ENCODE data around the gene ADGRA1.

ADGRA1 gene

GRCh38 chr10:133164816-133165555, 77.3 kb downstream of the ADGRA1 start:
- no peaks in the 10 kb centered on the region for H3K27me3 ChIP-seq (ENCODE audit: insufficient read depth, low read length)
- H3K4me3 ChIP-seq (ENCODE audit: low read depth, low read length, poor library complexity, severe bottlenecking): no peak overlapping the region
- H3K9me2 ChIP-seq (ENCODE audit: low read depth, low read length): no peaks in the 10 kb centered on the region
- H3K9me3 ChIP-seq (ENCODE audit: low read length): no peaks in the 10 kb centered on the region
- no peak overlapping the region for H3K27ac ChIP-seq (ENCODE audit: low read depth, low read length, poor library complexity, severe bottlenecking)
- H3K9ac ChIP-seq (ENCODE audit: low read length): no peak overlapping the region
- H3K36me3 ChIP-seq (ENCODE audit: insufficient read depth, low read length): no peaks in the 10 kb centered on the region
- H2AFZ ChIP-seq (ENCODE audit: low read length): no peak overlapping the region
- H3K4me2 ChIP-seq (ENCODE audit: low read length): no peak overlapping the region
- no peak for TF ChIP-seq EZH2 (IDR thresholded peaks at IDR 0.05; ENCODE audit: borderline replicate concordance, low read length)
- TF ChIP-seq, protein P1, sequence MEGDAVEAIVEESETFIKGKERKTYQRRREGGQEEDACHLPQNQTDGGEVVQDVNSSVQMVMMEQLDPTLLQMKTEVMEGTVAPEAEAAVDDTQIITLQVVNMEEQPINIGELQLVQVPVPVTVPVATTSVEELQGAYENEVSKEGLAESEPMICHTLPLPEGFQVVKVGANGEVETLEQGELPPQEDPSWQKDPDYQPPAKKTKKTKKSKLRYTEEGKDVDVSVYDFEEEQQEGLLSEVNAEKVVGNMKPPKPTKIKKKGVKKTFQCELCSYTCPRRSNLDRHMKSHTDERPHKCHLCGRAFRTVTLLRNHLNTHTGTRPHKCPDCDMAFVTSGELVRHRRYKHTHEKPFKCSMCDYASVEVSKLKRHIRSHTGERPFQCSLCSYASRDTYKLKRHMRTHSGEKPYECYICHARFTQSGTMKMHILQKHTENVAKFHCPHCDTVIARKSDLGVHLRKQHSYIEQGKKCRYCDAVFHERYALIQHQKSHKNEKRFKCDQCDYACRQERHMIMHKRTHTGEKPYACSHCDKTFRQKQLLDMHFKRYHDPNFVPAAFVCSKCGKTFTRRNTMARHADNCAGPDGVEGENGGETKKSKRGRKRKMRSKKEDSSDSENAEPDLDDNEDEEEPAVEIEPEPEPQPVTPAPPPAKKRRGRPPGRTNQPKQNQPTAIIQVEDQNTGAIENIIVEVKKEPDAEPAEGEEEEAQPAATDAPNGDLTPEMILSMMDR (IDR thresholded peaks at IDR 0.05; ENCODE audit: low read length): no peak
- no peaks in the 10 kb centered on the region for H3K4me1 ChIP-seq (ENCODE audit: insufficient read depth, low read length, severe bottlenecking)
- no peaks in the 10 kb centered on the region for H3K79me2 ChIP-seq (ENCODE audit: insufficient read depth, low read length)
- no peaks in the 10 kb centered on the region for H4K20me1 ChIP-seq (ENCODE audit: insufficient read depth, low read length)
- no peaks in the 10 kb centered on the region for H3F3A ChIP-seq (ENCODE audit: insufficient read depth, low read length)

DNA sequence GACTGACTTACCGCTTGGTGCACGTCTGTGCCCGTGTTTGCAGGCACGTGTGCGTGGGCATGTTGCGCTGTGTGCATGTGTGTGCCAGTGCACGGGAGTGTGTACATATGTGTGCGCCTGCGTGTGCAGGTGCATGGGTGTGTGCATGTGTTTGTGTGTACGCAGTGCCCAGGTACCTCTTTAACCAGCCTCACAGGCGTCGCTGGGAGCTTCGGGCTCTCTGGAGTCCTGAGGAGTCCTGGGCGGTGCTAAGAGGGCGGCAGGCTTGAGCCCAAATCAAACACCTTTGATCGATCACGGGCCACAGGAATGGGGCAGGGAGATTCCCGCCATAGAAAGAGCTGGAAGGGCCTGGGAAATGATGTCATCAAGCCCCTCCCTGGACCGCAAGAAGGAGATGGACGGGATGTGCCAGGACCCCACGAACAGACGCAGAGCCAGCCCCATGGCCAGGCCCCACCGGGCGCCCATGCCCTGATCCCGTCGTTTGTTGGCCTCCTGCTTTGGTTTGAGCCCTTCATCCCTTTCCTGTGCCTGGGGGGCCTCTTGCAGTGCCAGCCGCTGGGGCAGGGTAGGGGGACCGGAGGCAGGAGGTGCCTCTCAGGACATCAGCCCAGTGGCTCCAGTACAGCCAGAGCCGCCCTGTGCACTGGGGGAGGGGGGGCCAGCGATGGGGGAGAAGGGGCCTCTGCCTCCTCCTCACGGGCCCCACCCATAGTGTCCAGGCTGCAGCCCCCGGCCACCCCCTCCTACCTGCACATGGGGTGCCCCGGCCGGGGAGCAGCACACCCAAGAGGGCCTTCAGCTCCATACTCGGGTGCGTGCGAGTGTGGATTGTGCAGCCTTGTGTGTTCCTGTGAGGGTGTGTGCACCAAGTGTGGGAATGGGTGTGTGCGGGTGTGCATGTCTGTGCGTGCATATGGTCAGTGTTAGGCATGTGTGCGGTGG, 78.1 kb downstream of the ADGRA1 start:
- no peak for TF ChIP-seq EZH2 (IDR thresholded peaks at IDR 0.05; ENCODE audit: borderline replicate concordance, low read length)
- TF ChIP-seq, protein P1 (IDR thresholded peaks at IDR 0.05; ENCODE audit: low read length): no peak
- H3K4me2 ChIP-seq (ENCODE audit: low read length): no peak overlapping the region
- no peaks in the 10 kb centered on the region for H3K36me3 ChIP-seq (ENCODE audit: insufficient read depth, low read length)
- H4K20me1 ChIP-seq (ENCODE audit: insufficient read depth, low read length): no peaks in the 10 kb centered on the region
- H3K27ac ChIP-seq (ENCODE audit: low read depth, low read length, poor library complexity, severe bottlenecking): no peak overlapping the region
- H3K9ac ChIP-seq (ENCODE audit: low read length): no peak overlapping the region
- H3K9me3 ChIP-seq (ENCODE audit: low read length): no peaks in the 10 kb centered on the region
- H3K27me3 ChIP-seq (ENCODE audit: insufficient read depth, low read length): no peaks in the 10 kb centered on the region
- no peak overlapping the region for H3K4me3 ChIP-seq (ENCODE audit: low read depth, low read length, poor library complexity, severe bottlenecking)
- H3F3A ChIP-seq (ENCODE audit: insufficient read depth, low read length): no peaks in the 10 kb centered on the region
- no peak overlapping the region for H2AFZ ChIP-seq (ENCODE audit: low read length)
- H3K4me1 ChIP-seq (ENCODE audit: insufficient read depth, low read length, severe bottlenecking): no peaks in the 10 kb centered on the region
- H3K9me2 ChIP-seq (ENCODE audit: low read depth, low read length): no peaks in the 10 kb centered on the region
- H3K79me2 ChIP-seq (ENCODE audit: insufficient read depth, low read length): no peaks in the 10 kb centered on the region

DNA sequence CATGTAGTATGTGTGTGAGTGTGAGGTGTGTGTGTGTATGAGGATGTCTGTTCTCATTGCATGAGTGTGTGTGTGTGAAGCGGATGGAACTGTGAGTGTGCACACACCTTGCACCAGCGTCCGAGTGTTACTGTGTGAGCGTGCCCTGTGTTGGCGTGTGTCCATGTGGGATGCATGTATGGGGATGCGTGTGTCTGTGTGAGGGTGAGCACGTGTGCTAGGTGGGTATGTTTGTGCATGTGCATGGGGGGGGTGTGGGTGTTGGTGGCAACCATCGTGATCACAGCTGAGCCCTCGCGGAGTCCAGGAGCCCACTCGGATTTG, 78.7 kb downstream of the ADGRA1 start:
- H3K9ac ChIP-seq (ENCODE audit: low read length): no peak overlapping the region
- no peaks in the 10 kb centered on the region for H3K9me2 ChIP-seq (ENCODE audit: low read depth, low read length)
- H3K36me3 ChIP-seq (ENCODE audit: insufficient read depth, low read length): no peaks in the 10 kb centered on the region
- no peak overlapping the region for H3K4me3 ChIP-seq (ENCODE audit: low read depth, low read length, poor library complexity, severe bottlenecking)
- H4K20me1 ChIP-seq (ENCODE audit: insufficient read depth, low read length): no peaks in the 10 kb centered on the region
- H3K4me2 ChIP-seq (ENCODE audit: low read length): no peak overlapping the region
- no peaks in the 10 kb centered on the region for H3K79me2 ChIP-seq (ENCODE audit: insufficient read depth, low read length)
- H3K27ac ChIP-seq (ENCODE audit: low read depth, low read length, poor library complexity, severe bottlenecking): no peak overlapping the region
- H3F3A ChIP-seq (ENCODE audit: insufficient read depth, low read length): no peaks in the 10 kb centered on the region
- H3K27me3 ChIP-seq (ENCODE audit: insufficient read depth, low read length): no peaks in the 10 kb centered on the region
- H3K9me3 ChIP-seq (ENCODE audit: low read length): no peaks in the 10 kb centered on the region
- no peaks in the 10 kb centered on the region for H3K4me1 ChIP-seq (ENCODE audit: insufficient read depth, low read length, severe bottlenecking)
- TF ChIP-seq, protein P1 (IDR thresholded peaks at IDR 0.05; ENCODE audit: low read length): no peak
- no peak for TF ChIP-seq EZH2 (IDR thresholded peaks at IDR 0.05; ENCODE audit: borderline replicate concordance, low read length)
- H2AFZ ChIP-seq (ENCODE audit: low read length): no peak overlapping the region

Data from OCI-LY1 (cell line).